Measurements from ENCODE around the gene SLC2A14.
"Not testable (repeated sequence)": the region's sequence is repeated elsewhere in the genome, so short reads cannot be mapped to it uniquely, and the experiment has no call there.

- not testable (repeated sequence) for TF ChIP-seq POLR2AphosphoS5 (IDR thresholded peaks at IDR 0.05; ENCODE audit: low read depth); CTCF (IDR thresholded peaks at IDR 0.05; ENCODE audit: insufficient read depth, low read length); GABPA (IDR thresholded peaks at IDR 0.05; ENCODE audit: low read depth)
These were observed 24.7 kb downstream of the SLC2A14 start for GRCh38 chr12:7848098-7848422.
